Omental fat pad (tissue), 4 donors: ENCODE data around the gene FXYD1. TPM values are rescaled to one million over a fixed set of nuclear protein-coding genes. Genes with fewer than 3 reads are reported as not detected.

Experiments
- ATAC-seq: fragments of 150-250 bp; one replicate; pipeline ENCODE4 v1.9.1; 2016; ENCODE audit warnings: mild to moderate bottlenecking, moderate library complexity; ENCODE audit not compliant: low FRiP score
- DNase-seq: peaks from one replicate; pipeline ENCODE4 v3.0.0-alpha.2; 2019; ENCODE audit warnings: low spot score
- total RNA-seq, 4 donors: library from RNA; depleted of rRNA; stranded (reverse); fragments of >200 nt; gene quantifications; one replicate each; pipeline ENCODE4 v1.1.0, GENCODE V29; 2016
- TF ChIP-seq, protein P1 (sequence below), 3 donors: fragments of 450-650 bp; IDR thresholded peaks; one replicate each; pipeline ENCODE4 v1.5.1; 2016 to 2017; ENCODE audit warnings: antibody characterized with exemption in 3 of 3, mild to moderate bottlenecking in 3 of 3, moderate library complexity in 2 of 3

Gene FXYD1
- total RNA-seq, 4 donors from 2014 or later: 20.5 to 32.2 (median 25.7) TPM

DNA sequence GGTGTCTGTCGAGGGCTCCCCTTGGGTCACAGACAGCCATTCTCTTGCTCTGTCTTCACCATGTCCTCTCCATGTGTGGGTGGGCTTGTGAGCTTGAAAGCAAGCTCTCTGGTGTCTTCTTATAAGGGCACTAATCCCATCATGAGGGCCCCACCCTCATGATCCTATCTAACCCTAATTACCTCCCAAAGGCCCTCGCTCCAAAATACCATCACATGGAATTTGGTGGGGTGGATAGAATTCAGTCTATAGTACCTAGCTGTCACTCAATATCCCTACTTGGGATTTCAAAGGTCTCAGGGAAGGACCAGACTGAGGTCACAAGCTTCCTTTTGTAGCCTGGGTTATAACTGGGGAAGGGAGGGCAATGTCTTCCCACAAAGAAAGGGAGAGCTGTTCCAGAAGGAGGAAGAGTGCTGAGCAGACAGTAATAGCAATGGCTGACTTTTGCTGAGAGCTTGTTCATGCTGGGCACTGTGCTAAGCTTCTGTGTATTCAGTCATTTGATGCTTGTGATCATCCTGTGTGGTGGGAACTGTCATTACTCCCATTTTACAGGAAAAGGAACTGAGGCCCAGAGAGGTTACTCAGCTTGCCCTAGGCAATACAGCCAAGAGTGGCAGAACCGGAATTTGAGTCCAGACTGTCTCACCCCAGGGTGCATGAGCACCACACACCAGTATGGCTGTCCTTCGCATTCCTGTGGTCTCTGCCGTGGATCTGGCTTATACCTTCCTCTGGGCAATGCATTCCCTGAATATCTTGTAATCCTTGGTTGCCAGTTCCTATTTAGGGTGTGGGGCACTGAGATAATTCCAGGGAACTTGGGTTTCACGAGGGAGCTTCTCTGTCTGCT, 24.1 kb downstream of the FXYD1 start:
- DNase-seq (no peak), ATAC-seq (no peak)
- TF ChIP-seq, protein P1, sequence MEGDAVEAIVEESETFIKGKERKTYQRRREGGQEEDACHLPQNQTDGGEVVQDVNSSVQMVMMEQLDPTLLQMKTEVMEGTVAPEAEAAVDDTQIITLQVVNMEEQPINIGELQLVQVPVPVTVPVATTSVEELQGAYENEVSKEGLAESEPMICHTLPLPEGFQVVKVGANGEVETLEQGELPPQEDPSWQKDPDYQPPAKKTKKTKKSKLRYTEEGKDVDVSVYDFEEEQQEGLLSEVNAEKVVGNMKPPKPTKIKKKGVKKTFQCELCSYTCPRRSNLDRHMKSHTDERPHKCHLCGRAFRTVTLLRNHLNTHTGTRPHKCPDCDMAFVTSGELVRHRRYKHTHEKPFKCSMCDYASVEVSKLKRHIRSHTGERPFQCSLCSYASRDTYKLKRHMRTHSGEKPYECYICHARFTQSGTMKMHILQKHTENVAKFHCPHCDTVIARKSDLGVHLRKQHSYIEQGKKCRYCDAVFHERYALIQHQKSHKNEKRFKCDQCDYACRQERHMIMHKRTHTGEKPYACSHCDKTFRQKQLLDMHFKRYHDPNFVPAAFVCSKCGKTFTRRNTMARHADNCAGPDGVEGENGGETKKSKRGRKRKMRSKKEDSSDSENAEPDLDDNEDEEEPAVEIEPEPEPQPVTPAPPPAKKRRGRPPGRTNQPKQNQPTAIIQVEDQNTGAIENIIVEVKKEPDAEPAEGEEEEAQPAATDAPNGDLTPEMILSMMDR (IDR thresholded peaks at IDR 0.05): no peak

GRCh38 chr19:35164418-35164817, 25.8 kb downstream of the FXYD1 start:
- DNase-seq: no peak
- TF ChIP-seq, protein P1 (IDR thresholded peaks at IDR 0.05): no peak
- no peak for ATAC-seq

DNA sequence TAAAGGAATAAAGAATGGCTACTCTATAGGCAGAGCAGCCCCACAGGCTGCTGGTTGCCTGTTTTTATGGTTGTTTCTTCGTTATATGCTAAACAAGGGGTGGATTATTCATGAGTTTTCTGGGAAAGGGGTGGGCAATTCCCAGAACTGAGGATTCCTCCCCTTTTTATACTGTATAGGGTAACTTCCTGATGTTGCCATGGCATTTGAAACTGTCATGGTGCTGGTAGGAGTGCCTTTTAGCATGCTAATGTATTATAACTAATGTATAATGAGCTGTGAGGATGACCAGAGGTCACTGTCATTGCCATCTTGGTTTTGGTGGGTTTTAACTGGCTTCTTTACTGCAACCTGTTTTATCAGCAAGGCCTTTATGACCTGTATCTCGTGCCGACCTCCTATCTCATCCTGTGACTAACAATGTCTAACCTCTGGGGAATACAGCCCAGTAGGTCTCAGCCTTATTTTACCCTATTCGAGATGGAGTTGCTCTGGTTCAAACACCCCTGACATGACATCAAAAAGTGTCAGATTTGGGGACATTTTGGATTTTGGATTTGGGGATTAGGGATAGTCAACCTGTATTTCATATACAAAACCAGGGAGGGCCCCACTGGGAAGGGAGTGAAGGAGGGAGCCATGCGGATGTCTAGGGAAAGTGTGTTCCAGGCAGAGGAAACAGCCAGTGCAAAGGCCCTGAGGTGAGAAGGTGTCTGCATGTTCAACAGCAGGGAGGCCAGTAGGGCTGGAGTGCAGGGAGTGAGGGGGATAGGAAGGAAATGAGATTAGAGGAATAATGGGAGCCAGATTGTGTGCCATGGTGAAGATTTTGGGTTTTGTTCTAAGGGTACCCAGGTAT, 26.8 kb downstream of the FXYD1 start:
- TF ChIP-seq, protein P1 (IDR thresholded peaks at IDR 0.05): no peak
- DNase-seq (no peak), ATAC-seq (no peak)

DNA sequence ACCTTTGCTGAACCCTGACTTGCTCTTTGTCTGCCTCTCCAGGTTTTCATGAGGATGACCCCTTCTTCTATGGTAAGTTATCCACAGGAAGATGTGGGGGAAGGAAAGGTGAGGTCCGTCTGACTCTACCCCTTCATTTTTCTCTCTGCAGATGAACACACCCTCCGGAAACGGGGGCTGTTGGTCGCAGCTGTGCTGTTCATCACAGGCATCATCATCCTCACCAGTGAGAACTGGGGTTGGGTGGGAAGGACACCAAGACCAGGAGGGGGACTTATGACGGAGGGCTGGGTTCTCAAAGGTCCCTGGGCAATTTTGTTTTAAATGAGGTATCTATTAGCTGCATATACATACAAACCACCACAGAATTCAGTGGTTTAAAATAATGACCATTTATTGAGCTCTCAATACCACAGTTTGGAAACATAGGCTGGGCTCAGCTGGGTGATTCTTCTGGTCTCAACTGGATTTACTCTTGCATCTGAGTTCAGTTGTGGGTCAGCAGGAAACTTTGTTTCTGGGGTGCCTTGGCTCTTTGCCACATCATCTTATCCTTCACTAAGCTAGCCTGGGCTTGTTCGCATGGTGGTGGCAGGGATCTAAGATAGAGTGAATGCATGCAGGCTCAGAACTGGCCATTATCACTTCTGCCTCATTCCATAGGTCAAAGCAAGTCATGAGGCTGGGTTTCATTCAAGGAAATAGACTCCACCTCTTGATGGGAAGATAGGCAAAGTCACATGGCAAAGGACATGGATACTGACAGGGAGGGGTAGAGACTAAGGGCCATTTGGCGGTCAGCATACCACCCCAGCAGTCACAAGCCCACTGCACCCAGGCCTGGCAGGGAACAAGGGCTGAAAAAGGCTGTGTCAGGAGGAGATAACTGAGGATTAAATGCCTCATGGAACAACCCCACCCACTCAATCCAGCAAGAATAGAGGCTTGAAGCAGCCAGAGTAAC, 27.8 kb downstream of the FXYD1 start:
- ATAC-seq (no peak), DNase-seq (no peak)
- TF ChIP-seq, protein P1 (IDR thresholded peaks at IDR 0.05): no peak

GRCh38 chr19:35167251-35168119, 28.9 kb downstream of the FXYD1 start:
- no peak for DNase-seq
- TF ChIP-seq, protein P1 (IDR thresholded peaks at IDR 0.05): no peak
- ATAC-seq: no peak
